Fibroblast of lung (primary cell): Measurements from ENCODE around the gene AARS1. TPM values are rescaled to one million over a fixed set of nuclear protein-coding genes. Genes with fewer than 3 reads are reported as not detected.

Experiments
- DNase-seq, 2 donors: peaks; one replicate each; pipeline versions ENCODE4 v3.0.0 to v3.0.0-alpha.2; 2010; ENCODE audit warnings: low read depth in 2 of 2
- H2AFZ ChIP-seq: 2 replicates; pipeline ENCODE4 v1.5.1; 2012; ENCODE audit warnings: low read length, control low read depth, inconsistent platforms
- H3K27ac ChIP-seq: 2 replicates; pipeline ENCODE4 v1.5.1; 2011; ENCODE audit warnings: low read length, control low read depth; ENCODE audit not compliant: insufficient read depth
- H3K27me3 ChIP-seq: 2 replicates; pipeline ENCODE4 v1.5.1; 2011; ENCODE audit warnings: mild to moderate bottlenecking, low read length; ENCODE audit not compliant: control insufficient read depth, insufficient read depth
- H3K36me3 ChIP-seq: 2 replicates; pipeline ENCODE4 v1.5.1; 2011; ENCODE audit warnings: low read length; ENCODE audit not compliant: control insufficient read depth, insufficient read depth
- H3K4me1 ChIP-seq: 2 replicates; pipeline ENCODE4 v1.5.1; 2011; ENCODE audit warnings: low read length; ENCODE audit not compliant: control insufficient read depth, insufficient read depth; ENCODE audit errors: extremely low read depth
- H3K4me2 ChIP-seq: 2 replicates; pipeline ENCODE4 v1.5.1; 2011; ENCODE audit warnings: low read length, control low read depth; ENCODE audit not compliant: insufficient read depth; ENCODE audit errors: extremely low read depth
- H3K4me3 ChIP-seq, 4 experiments: fragments of 200-600 bp in 1 of 4; sonication (generic) in 1 of 4; replicated peaks in 1 of 4; 2 replicates each; pipeline ENCODE4 v1.5.1; 2011 to 2016; ENCODE audit warnings: low read length in 4 of 4, low read depth in 3 of 4, mild to moderate bottlenecking in 3 of 4, control low read depth in 2 of 4, inconsistent platforms in 1 of 4, mixed read lengths in 1 of 4; ENCODE audit not compliant: insufficient read depth in 1 of 4; ENCODE audit errors: control extremely low read depth in 1 of 4
- H3K79me2 ChIP-seq: 2 replicates; pipeline ENCODE4 v1.5.1; 2012; ENCODE audit warnings: mild to moderate bottlenecking, low read length, inconsistent platforms; ENCODE audit not compliant: control insufficient read depth, insufficient read depth
- H3K9ac ChIP-seq: 2 replicates; pipeline ENCODE4 v1.5.1; 2011; ENCODE audit warnings: mild to moderate bottlenecking, low read length, control low read depth; ENCODE audit not compliant: insufficient read depth
- H3K9me3 ChIP-seq: 2 replicates; pipeline ENCODE4 v1.5.1; 2012; ENCODE audit warnings: low read depth, low read length; ENCODE audit not compliant: control insufficient read depth, insufficient read depth
- H4K20me1 ChIP-seq: 2 replicates; pipeline ENCODE4 v1.5.1; 2011; ENCODE audit warnings: low read length; ENCODE audit not compliant: control insufficient read depth, insufficient read depth; ENCODE audit errors: extremely low read depth
- CTCF ChIP-seq, 2 donors: IDR thresholded peaks in 1 of 2; conservative IDR thresholded peaks in 1 of 2; 1 replicate in 1 of 2; 2 replicates in 1 of 2; pipeline ENCODE4 v1.5.1; 2011 to 2012; ENCODE audit warnings: low read length in 2 of 2, control low read depth in 1 of 2, inconsistent platforms in 1 of 2, low read depth in 1 of 2, mild to moderate bottlenecking in 1 of 2
- EZH2 ChIP-seq: IDR thresholded peaks from 2 replicates; pipeline ENCODE4 v1.5.1; 2012; ENCODE audit warnings: low read length, control low read depth, mild to moderate bottlenecking; ENCODE audit errors: missing control alignments
- polyA plus RNA-seq, 2 donors: library from polyadenylated mRNA; depleted of rRNA in 1 of 2; stranded (reverse) in 1 of 2; unstranded in 1 of 2; fragments of >200 nt; gene quantifications; 2 replicates each; pipeline ENCODE4 v1.2.1, GENCODE V29; 2011 to 2012; ENCODE audit warnings: missing spikeins in 1 of 2
- total RNA-seq: library from RNA; depleted of rRNA; stranded (reverse); fragments of >200 nt; gene quantifications from 2 replicates; pipeline ENCODE4 v1.2.1, GENCODE V29; 2014

AARS1 gene
- total and polyA plus RNA-seq, 2 donors (not counting 1 experiment from before 2014, with no cell fraction given): 137 to 596 TPM

- peak in 1 of 2 donors; percentile 23 for DNase-seq
- no peaks in the 10 kb centered on the region for H3K27me3 ChIP-seq
- H3K4me3 ChIP-seq: no peak overlapping the region
- no peak overlapping the region for H2AFZ ChIP-seq
- H3K4me1 ChIP-seq: no peaks in the 10 kb centered on the region
- H3K9ac ChIP-seq: no peak overlapping the region
- peaks cover 26% of the 10 kb centered on the region for H3K36me3 ChIP-seq
- TF ChIP-seq EZH2 (no peak), CTCF (conservative IDR thresholded peaks at IDR 0.05 in 1 of 2, IDR thresholded peaks at IDR 0.05 in 1 of 2; ENCODE audit: low read depth in 1 of 2, low read length in 2 of 2) (peak; percentile 20 to 59)
- H3K27ac ChIP-seq: no peak overlapping the region
- no peak overlapping the region for H3K4me2 ChIP-seq
- no peaks in the 10 kb centered on the region for H3K9me3 ChIP-seq
- H3K79me2 ChIP-seq: peaks cover 21% of the 10 kb centered on the region
- H4K20me1 ChIP-seq: no peaks in the 10 kb centered on the region
Observed at GRCh38 chr16:70252355-70252988, 36.8 kb downstream of the AARS1 start.

GRCh38 chr16:70251629-70252354 is 37.5 kb downstream of the AARS1 start, which contains the start of gene EXOSC6:
Gene EXOSC6 (minus strand): TSS chr16:70251940. CDS start chr16:70251900, 40 bp downstream.
- DNase-seq: peak; percentile 92
- peak within 1 kb of the TSS; percentile 70 for H3K27ac ChIP-seq
- no peak within 1 kb of the TSS for H2AFZ ChIP-seq
- peaks cover 21% of the 10 kb centered on the region for H3K79me2 ChIP-seq
- H3K9me3 ChIP-seq: no peaks in the 10 kb centered on the region
- H3K4me3 ChIP-seq: peak within 1 kb of the TSS; percentile 55 to 65 (median 62)
- no peaks in the 10 kb centered on the region for H4K20me1 ChIP-seq
- peak within 1 kb of the TSS; percentile 73 for H3K9ac ChIP-seq
- H3K36me3 ChIP-seq: peaks cover 25% of the 10 kb centered on the region
- no peaks in the 10 kb centered on the region for H3K4me1 ChIP-seq
- no peak for TF ChIP-seq EZH2
- peak; percentile 74 to 88 for TF ChIP-seq CTCF (conservative IDR thresholded peaks at IDR 0.05 in 1 of 2, IDR thresholded peaks at IDR 0.05 in 1 of 2; ENCODE audit: low read depth in 1 of 2, low read length in 2 of 2)
- peak within 1 kb of the TSS; percentile 90 for H3K4me2 ChIP-seq
- no peaks in the 10 kb centered on the region for H3K27me3 ChIP-seq
